ENCODE results near the gene DPT.

Gene DPT

DNA sequence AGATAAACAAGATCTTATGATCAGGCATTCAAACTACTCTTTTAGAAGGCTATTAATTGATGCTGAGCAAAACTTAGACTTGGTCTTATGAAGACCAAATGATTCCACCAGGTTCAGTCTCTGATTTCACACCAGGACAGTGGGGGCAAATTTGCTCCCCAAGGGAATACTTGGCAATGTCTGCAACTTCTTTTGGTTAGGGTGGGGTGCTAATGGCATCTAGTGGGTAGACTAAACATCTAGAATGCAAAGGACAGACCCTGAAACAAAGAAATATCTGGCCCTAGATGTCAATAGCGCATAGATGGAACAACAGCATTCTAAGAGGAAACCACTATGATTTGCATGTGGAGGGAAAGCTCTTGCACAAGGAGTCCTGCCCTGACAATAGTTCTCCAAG lies 30.6 kb downstream of the DPT start:
- H3K9me3 ChIP-seq, result no peaks in the 10 kb centered on the region
- intact Hi-C loops (cut with DNase I; ENCODE audit: low total_unique reads), result no loop called here

DNA sequence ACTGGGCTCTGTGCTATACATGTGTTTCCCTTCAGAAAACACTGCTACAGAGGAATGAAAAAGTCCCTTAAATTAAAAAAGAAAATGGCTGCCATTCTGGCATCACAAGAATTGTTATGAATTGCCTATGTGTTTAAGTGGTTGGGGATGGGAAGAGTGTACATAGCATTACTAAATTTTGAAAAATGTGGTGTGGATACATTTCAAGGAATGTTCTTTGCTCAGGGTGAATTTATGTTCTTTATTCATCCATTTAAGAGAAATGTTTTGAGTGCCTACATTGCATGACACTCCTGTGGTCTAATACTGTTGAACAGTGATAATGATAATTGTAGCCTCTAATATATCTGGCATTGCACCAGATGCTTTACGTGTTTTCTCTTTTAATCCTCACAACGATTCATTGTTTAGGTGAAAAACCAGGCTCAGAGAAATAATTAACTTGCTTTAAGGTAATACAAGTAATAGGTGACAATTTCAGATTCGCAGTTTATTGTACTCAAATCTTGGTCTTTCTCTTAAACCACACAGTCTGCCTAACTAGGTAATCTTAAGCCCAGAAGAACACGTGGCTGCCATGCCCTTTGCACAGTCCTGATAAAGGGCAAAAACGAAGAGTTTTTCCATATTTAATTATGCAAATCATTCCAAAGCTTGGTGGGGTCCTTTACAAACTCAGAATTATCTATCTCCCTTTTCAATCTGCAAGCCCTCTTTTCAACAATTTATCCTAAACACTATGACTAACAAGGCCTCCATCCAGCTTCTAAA lies 31.5 kb downstream of the DPT start:
- no peak overlapping the region for H3K27ac ChIP-seq
- H3K9me3 ChIP-seq, result no peaks in the 10 kb centered on the region
- no peak for DNase-seq
- no peaks in the 10 kb centered on the region for H3K4me1 ChIP-seq
- H3K36me3 ChIP-seq, result no peaks in the 10 kb centered on the region
- intact Hi-C loops (cut with DNase I; ENCODE audit: low total_unique reads), result no loop called here
- no peak overlapping the region for H3K4me3 ChIP-seq
- no peaks in the 10 kb centered on the region for H3K27me3 ChIP-seq
- TF ChIP-seq, protein P1, sequence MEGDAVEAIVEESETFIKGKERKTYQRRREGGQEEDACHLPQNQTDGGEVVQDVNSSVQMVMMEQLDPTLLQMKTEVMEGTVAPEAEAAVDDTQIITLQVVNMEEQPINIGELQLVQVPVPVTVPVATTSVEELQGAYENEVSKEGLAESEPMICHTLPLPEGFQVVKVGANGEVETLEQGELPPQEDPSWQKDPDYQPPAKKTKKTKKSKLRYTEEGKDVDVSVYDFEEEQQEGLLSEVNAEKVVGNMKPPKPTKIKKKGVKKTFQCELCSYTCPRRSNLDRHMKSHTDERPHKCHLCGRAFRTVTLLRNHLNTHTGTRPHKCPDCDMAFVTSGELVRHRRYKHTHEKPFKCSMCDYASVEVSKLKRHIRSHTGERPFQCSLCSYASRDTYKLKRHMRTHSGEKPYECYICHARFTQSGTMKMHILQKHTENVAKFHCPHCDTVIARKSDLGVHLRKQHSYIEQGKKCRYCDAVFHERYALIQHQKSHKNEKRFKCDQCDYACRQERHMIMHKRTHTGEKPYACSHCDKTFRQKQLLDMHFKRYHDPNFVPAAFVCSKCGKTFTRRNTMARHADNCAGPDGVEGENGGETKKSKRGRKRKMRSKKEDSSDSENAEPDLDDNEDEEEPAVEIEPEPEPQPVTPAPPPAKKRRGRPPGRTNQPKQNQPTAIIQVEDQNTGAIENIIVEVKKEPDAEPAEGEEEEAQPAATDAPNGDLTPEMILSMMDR (IDR thresholded peaks at IDR 0.05), result no peak

More for the DNA sequence above, 30.6 kb downstream of the DPT start:
- no peak overlapping the region for H3K27ac ChIP-seq
- no peaks in the 10 kb centered on the region for H3K4me1 ChIP-seq
- TF ChIP-seq, protein P1 (IDR thresholded peaks at IDR 0.05), result no peak
- DNase-seq, result no peak
- H3K36me3 ChIP-seq, result no peaks in the 10 kb centered on the region
- H3K27me3 ChIP-seq, result no peaks in the 10 kb centered on the region
- no peak overlapping the region for H3K4me3 ChIP-seq

DNA sequence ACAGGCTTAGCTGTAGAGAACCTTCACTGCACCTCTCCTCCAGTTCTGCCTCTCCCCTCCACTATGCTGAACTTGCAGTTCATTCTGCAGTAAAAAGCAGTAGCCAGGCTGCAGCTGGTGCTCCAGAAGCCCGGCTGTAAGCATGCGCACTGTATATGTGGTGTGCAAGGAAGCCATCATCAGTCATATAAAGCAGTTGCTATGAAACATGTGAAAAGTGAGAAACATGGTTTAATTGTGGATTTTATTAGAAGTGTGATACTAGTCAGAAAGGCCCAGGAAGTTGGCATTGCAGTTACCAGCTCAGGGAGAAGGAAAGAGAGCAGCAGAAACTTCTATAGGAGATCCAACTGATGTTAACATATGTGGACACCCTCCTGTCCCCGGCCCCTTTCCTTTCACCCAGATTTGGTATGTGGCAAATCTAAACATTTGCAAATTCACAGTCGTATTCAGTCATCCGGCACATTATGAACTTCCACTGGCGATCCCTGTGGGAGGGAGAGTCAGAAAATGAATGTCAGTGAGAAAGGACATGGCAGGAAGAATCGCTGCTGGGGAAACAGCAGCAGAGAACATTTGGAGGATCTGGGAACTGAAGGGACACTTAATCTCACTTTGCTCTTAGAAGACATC lies 32.8 kb downstream of the DPT start:
- Histone ChIP-seq H3K36me3 (no peaks in the 10 kb centered on the region), H3K9me3 (no peaks in the 10 kb centered on the region), H3K27me3 (no peaks in the 10 kb centered on the region), H3K27ac (no peak overlapping the region), H3K4me3 (no peak overlapping the region), H3K4me1 (no peaks in the 10 kb centered on the region)
- intact Hi-C loops (cut with DNase I; ENCODE audit: low total_unique reads), result no loop called here
- TF ChIP-seq, protein P1 (IDR thresholded peaks at IDR 0.05), result no peak
- DNase-seq, result no peak

DNA sequence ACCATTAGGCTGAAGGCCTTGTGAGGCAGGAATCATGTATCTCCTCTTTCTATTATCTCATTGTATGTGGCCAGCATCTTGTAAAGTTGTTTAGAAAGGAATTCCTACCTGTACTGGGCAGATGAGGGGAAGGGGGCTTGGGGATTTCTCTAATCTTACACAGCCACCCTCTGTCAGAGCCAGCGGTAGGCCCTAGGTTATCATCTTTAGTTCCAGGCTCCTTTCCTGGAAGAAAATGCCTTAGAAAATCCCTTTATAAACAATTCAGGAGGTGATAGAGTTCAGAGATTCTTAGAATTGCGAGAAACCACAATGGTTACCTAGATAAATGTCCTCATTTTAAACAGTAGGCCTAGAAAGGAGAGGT lies 35.2 kb downstream of the DPT start:
- Histone ChIP-seq H3K27me3 (no peaks in the 10 kb centered on the region), H3K27ac (no peak overlapping the region), H3K36me3 (no peaks in the 10 kb centered on the region), H3K4me1 (no peaks in the 10 kb centered on the region), H3K4me3 (no peak overlapping the region), H3K9me3 (no peaks in the 10 kb centered on the region)
- no peak for DNase-seq
- TF ChIP-seq, protein P1 (IDR thresholded peaks at IDR 0.05), result no peak
- intact Hi-C loops (cut with DNase I; ENCODE audit: low total_unique reads), result no loop called here

DNA sequence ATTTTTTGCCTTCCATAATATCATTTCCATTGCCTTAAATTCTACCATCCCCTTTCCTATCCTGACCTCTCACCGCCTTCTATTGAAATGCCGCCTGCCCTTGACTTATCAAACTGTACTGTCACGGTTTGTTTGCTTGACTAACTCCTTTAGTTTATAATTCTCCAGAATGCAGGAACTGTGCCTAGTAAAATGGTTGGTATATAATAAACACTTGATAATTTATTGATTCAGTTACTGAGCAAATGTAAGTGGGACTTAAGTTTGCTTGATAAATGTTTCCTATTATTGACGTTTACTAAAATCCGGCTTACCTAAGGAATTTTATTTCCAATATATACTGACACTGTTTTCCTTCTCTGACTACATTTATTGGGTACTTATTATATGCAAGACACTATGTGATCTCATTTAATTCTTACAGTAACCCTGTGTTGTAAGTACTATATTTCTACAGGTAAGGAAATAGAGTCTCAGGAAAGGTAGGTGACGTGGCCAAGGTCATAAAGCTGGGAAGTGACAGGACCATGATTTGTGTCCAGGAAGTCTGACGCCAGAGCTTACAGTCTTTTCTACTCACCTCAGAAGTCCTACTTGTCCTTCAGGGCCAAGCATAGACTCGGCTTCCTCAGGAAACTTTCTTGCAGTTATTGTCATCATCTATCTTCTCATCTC lies 35.7 kb downstream of the DPT start:
- DNase-seq, result no peak
- Histone ChIP-seq H3K9me3 (no peaks in the 10 kb centered on the region), H3K4me3 (no peak overlapping the region), H3K36me3 (no peaks in the 10 kb centered on the region), H3K27me3 (no peaks in the 10 kb centered on the region), H3K4me1 (no peaks in the 10 kb centered on the region), H3K27ac (no peak overlapping the region)
- intact Hi-C loops (cut with DNase I; ENCODE audit: low total_unique reads), result no loop called here
- TF ChIP-seq, protein P1 (IDR thresholded peaks at IDR 0.05), result no peak
